NCI-H187 (cell line): ENCODE measurements around the gene RASGRP1.
A peak's percentile ranks its signal among the peaks of the same experiment; 100 is the strongest.

Experiments
- DNase-seq, 2 experiments: peaks; one replicate each; lab custom pipeline; 2025; lab: John Stamatoyannopoulos, UW

The RASGRP1 gene

GRCh38 chr15:38458646-38459045 lies 106.0 kb downstream of the RASGRP1 start:
- no peak for DNase-seq

DNA sequence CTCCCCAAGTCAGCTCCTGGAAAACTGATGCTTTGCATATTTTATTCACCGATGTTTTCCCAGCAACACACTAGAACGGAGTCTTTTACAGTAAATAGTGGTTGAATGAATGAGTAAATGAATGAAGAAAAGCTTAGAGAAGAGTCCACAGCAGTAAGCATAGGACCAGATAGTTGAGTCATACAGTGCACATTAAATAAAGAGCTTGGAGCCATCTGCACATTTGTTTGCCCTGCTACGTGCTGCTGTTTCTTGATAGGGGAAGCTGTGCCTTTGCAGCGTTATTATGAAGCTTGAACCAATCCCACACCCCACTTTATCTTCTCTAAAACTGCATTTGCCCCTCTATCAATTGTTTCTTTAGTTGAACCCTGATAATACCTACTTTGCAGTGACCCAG lies 109.5 kb downstream of the RASGRP1 start:
- DNase-seq: no peak

- DNase-seq: no peak
Measured at GRCh38 chr15:38454696-38455090, 109.9 kb downstream of the RASGRP1 start.

DNA sequence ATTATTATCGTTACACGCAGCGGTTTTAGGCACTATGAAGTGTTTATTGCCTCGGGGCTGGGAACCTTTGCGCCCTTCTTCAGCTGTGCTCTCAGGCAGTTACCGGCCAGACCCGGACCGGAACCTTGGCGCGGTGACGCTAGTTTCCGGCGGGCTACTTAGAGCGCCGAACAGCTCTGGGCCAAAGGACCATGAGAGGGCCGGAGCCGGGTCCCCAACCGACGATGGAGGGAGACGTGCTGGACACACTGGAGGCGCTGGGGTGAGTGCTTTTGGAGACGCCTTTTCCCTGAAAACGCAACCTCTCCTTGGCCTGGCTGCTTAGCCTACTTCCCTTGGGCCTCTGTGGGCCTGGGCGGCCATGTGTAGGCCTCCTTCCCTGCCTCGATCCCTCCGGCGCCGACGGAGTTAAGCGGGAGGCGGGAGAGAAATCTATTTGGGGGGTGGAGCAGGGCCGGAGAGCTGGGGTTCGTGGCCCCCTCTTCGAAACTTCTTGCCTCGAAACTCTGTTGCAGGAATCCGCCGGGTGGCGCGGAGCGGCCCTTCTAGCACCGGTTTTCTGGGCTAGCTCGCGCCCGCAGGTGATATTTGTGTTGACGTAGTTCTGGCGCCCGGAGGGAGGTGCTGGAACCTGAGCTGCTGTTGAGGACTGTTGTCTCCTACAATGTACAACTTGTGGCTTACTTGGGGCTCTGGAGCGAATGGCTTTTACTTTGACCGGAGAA lies 110.5 kb downstream of the RASGRP1 start, which contains the start of gene FAM98B:
Gene FAM98B (plus strand): TSS at position 157 of the 725 bp plus-strand sequence. CDS start 35 bp downstream, at position 192.
- peak; percentile 24 to 86 for DNase-seq

- DNase-seq: no peak
Measured at GRCh38 chr15:38441130-38441519, 123.5 kb downstream of the RASGRP1 start.

- peak in 1 of 2 experiments; percentile 9 for DNase-seq
Measured at GRCh38 chr15:38440353-38441129, 124.1 kb downstream of the RASGRP1 start.
